GM18507 (cell line): Measurements from ENCODE around the gene CDK7.
"Not testable (repeated sequence)": the region's sequence is repeated elsewhere in the genome, so short reads cannot be mapped to it uniquely, and the experiment has no call there.

ENCODE experiments used
- DNase-seq: peaks from one replicate; pipeline ENCODE4 v3.0.0; 2011; ENCODE audit warnings: low read depth; ENCODE audit not compliant: insufficient read length; ENCODE audit errors: extremely low spot score
- FAIRE-seq: peaks from 2 replicates; lab custom pipeline; 2011; peaks lifted over from hg19 to GRCh38; lab: Jason Lieb, UNC

The CDK7 gene

GRCh38 chr5:69231281-69231680, 3.4 kb upstream of the CDK7 start:
- FAIRE-seq (no peak), DNase-seq (no peak)

- FAIRE-seq, result no peak
Measured at GRCh38 chr5:69231851-69232250, 2.8 kb upstream of the CDK7 start.

GRCh38 chr5:69236733-69237132, 2.0 kb downstream of the CDK7 start:
- not testable (repeated sequence) for FAIRE-seq

More at GRCh38 chr5:69231851-69232250, 2.8 kb upstream of the CDK7 start:
- DNase-seq, result no peak

GRCh38 chr5:69237877-69238276, 3.2 kb downstream of the CDK7 start:
- no peak for DNase-seq
- no peak for FAIRE-seq

More at GRCh38 chr5:69236733-69237132, 2.0 kb downstream of the CDK7 start:
- not testable (repeated sequence) for DNase-seq

- FAIRE-seq (no peak), DNase-seq (no peak)
Measured at GRCh38 chr5:69238760-69239251, 4.1 kb downstream of the CDK7 start.

GRCh38 chr5:69242215-69242927, 7.7 kb downstream of the CDK7 start:
- DNase-seq (no peak), FAIRE-seq (no peak)

GRCh38 chr5:69245031-69245430, 10.3 kb downstream of the CDK7 start:
- DNase-seq (no peak), FAIRE-seq (no peak)

GRCh38 chr5:69248019-69248418, 13.3 kb downstream of the CDK7 start:
- no peak for FAIRE-seq

GRCh38 chr5:69250593-69250992, 15.9 kb downstream of the CDK7 start:
- FAIRE-seq (no peak), DNase-seq (no peak)

More at GRCh38 chr5:69248019-69248418, 13.3 kb downstream of the CDK7 start:
- no peak for DNase-seq

- DNase-seq (no peak), FAIRE-seq (no peak)
Measured at GRCh38 chr5:69252437-69252836, 17.8 kb downstream of the CDK7 start.

- not testable (repeated sequence) for DNase-seq, FAIRE-seq
Measured at GRCh38 chr5:69255940-69256339, 21.3 kb downstream of the CDK7 start.

GRCh38 chr5:69257577-69257976, 22.9 kb downstream of the CDK7 start:
- no peak for DNase-seq
- no peak for FAIRE-seq

- FAIRE-seq (no peak), DNase-seq (no peak)
Measured at GRCh38 chr5:69261034-69261433, 26.3 kb downstream of the CDK7 start.

- DNase-seq (no peak), FAIRE-seq (no peak)
Measured at GRCh38 chr5:69265931-69266330, 31.2 kb downstream of the CDK7 start.

GRCh38 chr5:69268899-69269298, 34.2 kb downstream of the CDK7 start:
- FAIRE-seq (no peak), DNase-seq (no peak)

GRCh38 chr5:69270840-69271239, 36.2 kb downstream of the CDK7 start:
- FAIRE-seq (no peak), DNase-seq (no peak)

GRCh38 chr5:69271376-69271775, 36.7 kb downstream of the CDK7 start:
- DNase-seq (no peak), FAIRE-seq (no peak)

GRCh38 chr5:69275563-69275962, 40.9 kb downstream of the CDK7 start:
- DNase-seq (no peak), FAIRE-seq (no peak)

- FAIRE-seq, result no peak
- no peak for DNase-seq
Measured at GRCh38 chr5:69276422-69277174, 41.9 kb downstream of the CDK7 start.

GRCh38 chr5:69279517-69279916, 44.8 kb downstream of the CDK7 start:
- DNase-seq (no peak), FAIRE-seq (no peak)

GRCh38 chr5:69281114-69281513, 46.4 kb downstream of the CDK7 start:
- FAIRE-seq (no peak), DNase-seq (no peak)
